GM12874 (cell line): ENCODE measurements around the gene RASA3.

Experiments
- TF ChIP-seq, protein P1 (sequence below): IDR thresholded peaks from 2 replicates; pipeline ENCODE4 v1.5.1; 2011; ENCODE audit warnings: low read depth, mild to moderate bottlenecking, control low read depth, low read length, moderate library complexity; ENCODE audit not compliant: insufficient read depth

The RASA3 gene

DNA sequence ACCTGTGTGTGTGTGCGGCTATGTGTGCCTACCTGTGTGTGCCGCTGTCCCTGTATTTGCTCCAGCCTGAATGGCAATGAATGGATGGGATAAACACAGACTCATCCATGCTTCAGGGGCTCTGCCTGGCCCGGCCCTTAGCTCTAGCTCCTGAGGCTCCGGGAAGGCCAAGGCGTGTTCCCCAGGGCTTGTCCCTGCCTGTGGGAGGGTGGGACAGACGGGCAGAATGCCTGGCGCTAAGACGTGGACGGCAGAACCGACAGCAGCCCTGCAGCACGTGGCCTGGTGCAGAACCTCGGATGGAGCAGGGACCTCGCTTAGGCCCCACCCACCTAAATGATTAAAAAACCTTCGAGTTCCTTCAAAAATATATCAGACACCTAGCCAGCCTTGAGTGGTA, 100.8 kb downstream of the RASA3 start:
- TF ChIP-seq, protein P1, sequence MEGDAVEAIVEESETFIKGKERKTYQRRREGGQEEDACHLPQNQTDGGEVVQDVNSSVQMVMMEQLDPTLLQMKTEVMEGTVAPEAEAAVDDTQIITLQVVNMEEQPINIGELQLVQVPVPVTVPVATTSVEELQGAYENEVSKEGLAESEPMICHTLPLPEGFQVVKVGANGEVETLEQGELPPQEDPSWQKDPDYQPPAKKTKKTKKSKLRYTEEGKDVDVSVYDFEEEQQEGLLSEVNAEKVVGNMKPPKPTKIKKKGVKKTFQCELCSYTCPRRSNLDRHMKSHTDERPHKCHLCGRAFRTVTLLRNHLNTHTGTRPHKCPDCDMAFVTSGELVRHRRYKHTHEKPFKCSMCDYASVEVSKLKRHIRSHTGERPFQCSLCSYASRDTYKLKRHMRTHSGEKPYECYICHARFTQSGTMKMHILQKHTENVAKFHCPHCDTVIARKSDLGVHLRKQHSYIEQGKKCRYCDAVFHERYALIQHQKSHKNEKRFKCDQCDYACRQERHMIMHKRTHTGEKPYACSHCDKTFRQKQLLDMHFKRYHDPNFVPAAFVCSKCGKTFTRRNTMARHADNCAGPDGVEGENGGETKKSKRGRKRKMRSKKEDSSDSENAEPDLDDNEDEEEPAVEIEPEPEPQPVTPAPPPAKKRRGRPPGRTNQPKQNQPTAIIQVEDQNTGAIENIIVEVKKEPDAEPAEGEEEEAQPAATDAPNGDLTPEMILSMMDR: no peak

- TF ChIP-seq, protein P1: no peak
These were observed 101.5 kb downstream of the RASA3 start for GRCh38 chr13:114030666-114031610.

DNA sequence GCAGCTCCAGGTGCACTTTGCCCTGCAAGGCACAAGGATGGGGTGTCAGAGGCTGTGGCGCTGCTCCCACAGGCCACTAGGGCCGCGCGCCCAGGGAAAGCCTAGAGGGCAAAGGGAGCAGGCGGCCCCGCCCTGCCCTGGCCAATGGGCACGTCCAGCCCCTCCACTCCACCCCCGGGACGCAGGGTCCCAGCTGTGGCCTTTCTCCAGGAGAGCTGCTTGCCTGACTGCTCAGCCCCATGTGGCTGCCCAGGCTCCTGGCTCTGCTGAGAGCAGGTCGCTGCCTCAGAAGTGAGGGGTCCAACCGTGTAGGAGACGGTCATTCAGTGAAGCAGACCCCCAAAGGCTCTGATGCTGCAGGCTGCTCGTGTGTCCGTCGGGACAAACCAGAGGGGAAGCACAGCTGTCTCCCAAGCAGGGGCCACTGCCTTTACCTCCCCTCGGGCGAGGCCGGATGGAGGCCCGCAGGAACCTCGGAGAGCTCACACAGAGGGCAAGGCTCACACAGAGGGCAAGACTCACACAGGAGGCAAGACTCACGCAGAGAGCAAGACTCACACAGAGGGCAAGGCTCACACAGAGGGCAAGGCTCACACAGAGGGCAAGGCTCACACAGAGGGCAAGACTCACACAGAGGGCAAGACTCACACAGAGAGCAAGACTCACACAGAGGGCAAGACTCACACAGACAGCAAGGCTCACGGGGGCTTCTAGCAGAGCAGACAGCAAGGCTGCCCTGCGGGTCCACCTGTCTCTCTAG, 102.4 kb downstream of the RASA3 start:
- TF ChIP-seq, protein P1: no peak

- TF ChIP-seq, protein P1: no peak
These were observed 104.6 kb downstream of the RASA3 start for GRCh38 chr13:114027826-114028225.

DNA sequence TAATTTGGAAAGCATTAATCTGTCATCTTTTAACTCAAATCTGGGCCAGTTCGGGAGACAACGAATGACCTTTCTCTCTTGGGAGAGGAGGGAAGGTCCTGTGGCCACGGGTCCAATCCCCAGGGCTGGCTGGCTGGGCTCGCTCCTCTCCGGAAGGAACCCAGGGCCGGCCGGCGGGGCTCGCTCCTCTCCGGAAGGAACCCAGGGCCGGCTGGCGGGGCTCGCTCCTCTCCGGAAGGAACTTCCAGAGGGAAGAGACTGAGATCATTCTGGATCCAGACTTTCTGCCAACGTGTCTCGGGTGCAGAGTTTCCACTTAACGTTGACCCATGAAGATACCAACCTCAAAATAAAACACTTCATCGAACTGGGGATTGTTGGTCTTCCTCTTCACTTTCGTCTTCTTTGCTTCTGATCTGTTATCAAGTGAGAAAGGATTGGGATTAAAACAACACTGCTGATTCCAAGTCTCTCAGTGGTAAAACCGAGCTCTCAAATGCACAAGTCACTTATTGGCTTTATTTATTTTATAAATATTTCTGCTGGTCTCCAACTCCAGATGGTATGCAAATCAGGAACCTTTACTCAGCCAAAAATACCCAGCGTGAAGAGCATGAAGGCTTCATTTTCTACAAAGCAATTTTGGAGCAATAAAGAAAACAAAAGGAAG, 105.2 kb downstream of the RASA3 start:
- TF ChIP-seq, protein P1: no peak

DNA sequence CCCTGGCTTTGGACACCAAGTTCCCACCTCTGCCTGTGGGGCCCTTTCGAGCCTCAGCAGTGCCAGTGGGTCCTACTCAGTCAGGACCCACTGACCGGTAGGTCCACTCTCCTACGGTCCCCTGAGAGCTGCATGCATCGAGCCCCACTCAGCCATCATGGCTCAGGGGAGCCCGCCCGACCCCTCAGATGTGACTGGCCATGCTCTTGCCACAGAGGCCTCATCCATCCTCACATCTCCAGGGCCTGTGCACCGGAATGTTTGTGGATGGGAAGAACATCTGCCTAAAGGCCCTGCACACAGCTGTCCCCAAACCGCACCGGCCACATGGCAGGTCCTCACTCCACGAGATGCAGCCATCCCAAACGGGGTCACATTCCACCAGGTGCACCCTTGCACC, 105.9 kb downstream of the RASA3 start:
- TF ChIP-seq, protein P1: no peak
